8988T (cell line): ENCODE data around the gene DUSP3.
"Not testable (repeated sequence)": the region's sequence is repeated elsewhere in the genome, so short reads cannot be mapped to it uniquely, and the experiment has no call there.

ENCODE experiments used
- DNase-seq: peaks from one replicate; pipeline ENCODE4 v3.0.0; 2011

The DUSP3 gene

GRCh38 chr17:43799047-43799446 lies 20.3 kb upstream of the DUSP3 start:
- DNase-seq = no peak

- DNase-seq = not testable (repeated sequence)
Observed at GRCh38 chr17:43798024-43798423, 19.2 kb upstream of the DUSP3 start.

- DNase-seq = not testable (repeated sequence)
Observed at GRCh38 chr17:43792668-43793067, 13.9 kb upstream of the DUSP3 start.

GRCh38 chr17:43791589-43791988 lies 12.8 kb upstream of the DUSP3 start:
- no peak for DNase-seq

GRCh38 chr17:43790311-43790940 lies 11.6 kb upstream of the DUSP3 start:
- DNase-seq = no peak

- DNase-seq = no peak
Observed at GRCh38 chr17:43789482-43789881, 10.7 kb upstream of the DUSP3 start.

- DNase-seq = no peak
Observed at GRCh38 chr17:43788540-43788939, 9.8 kb upstream of the DUSP3 start.

- no peak for DNase-seq
Observed at GRCh38 chr17:43787728-43788127, 9.0 kb upstream of the DUSP3 start.

- DNase-seq = no peak
Observed at GRCh38 chr17:43784628-43785101, 5.9 kb upstream of the DUSP3 start.

- no peak for DNase-seq
Observed at GRCh38 chr17:43784068-43784467, 5.3 kb upstream of the DUSP3 start.

GRCh38 chr17:43782913-43783680 lies 4.3 kb upstream of the DUSP3 start:
- DNase-seq = no peak

GRCh38 chr17:43780135-43780534 lies 1.4 kb upstream of the DUSP3 start, which contains the start of gene CFAP97D1:
TSS of gene CFAP97D1 (plus strand) at chr17:43780435. CDS start at chr17:43780463, 28 bp downstream.
- DNase-seq = no peak

GRCh38 chr17:43779145-43780125 lies 658 bp upstream of the DUSP3 start:
- no peak for DNase-seq

- no peak for DNase-seq
Observed at GRCh38 chr17:43774304-43775250, 4.2 kb downstream of the DUSP3 start.

GRCh38 chr17:43772877-43773648 lies 5.7 kb downstream of the DUSP3 start:
- DNase-seq = no peak

- DNase-seq = no peak
Observed at GRCh38 chr17:43771463-43771862, 7.3 kb downstream of the DUSP3 start.

- DNase-seq = no peak
Observed at GRCh38 chr17:43770957-43771356, 7.8 kb downstream of the DUSP3 start.

- no peak for DNase-seq
Observed at GRCh38 chr17:43769859-43770258, 8.9 kb downstream of the DUSP3 start.

- no peak for DNase-seq
Observed at GRCh38 chr17:43769426-43769825, 9.4 kb downstream of the DUSP3 start.

GRCh38 chr17:43768943-43769342 lies 9.8 kb downstream of the DUSP3 start:
- DNase-seq = no peak

- DNase-seq = no peak
Observed at GRCh38 chr17:43768382-43768781, 10.4 kb downstream of the DUSP3 start.
